ENCODE data around the gene MKRN2OS.

Gene MKRN2OS

GRCh38 chr3:12516873-12517272, 28.4 kb downstream of the MKRN2OS start:
- TF ChIP-seq CTCF (IDR thresholded peaks at IDR 0.05; ENCODE audit: insufficient read depth, low read depth, low read length, missing control alignments), result no peak
- DNase-seq (ENCODE audit: low read depth), result no peak
- H3K4me3 ChIP-seq (ENCODE audit: low read length), result no peak overlapping the region

GRCh38 chr3:12515631-12516030, 29.7 kb downstream of the MKRN2OS start:
- H3K4me3 ChIP-seq (ENCODE audit: low read length), result no peak overlapping the region
- no peak for DNase-seq (ENCODE audit: low read depth)
- TF ChIP-seq CTCF (IDR thresholded peaks at IDR 0.05; ENCODE audit: insufficient read depth, low read depth, low read length, missing control alignments), result no peak

- H3K4me3 ChIP-seq (ENCODE audit: low read length), result no peak overlapping the region
- DNase-seq (ENCODE audit: low read depth), result no peak
- TF ChIP-seq CTCF (IDR thresholded peaks at IDR 0.05; ENCODE audit: insufficient read depth, low read depth, low read length, missing control alignments), result no peak
These were observed 31.4 kb downstream of the MKRN2OS start for GRCh38 chr3:12513694-12514446.

- TF ChIP-seq CTCF (IDR thresholded peaks at IDR 0.05; ENCODE audit: insufficient read depth, low read depth, low read length, missing control alignments), result no peak
- no peak overlapping the region for H3K4me3 ChIP-seq (ENCODE audit: low read length)
- no peak for DNase-seq (ENCODE audit: low read depth)
These were observed 32.7 kb downstream of the MKRN2OS start for GRCh38 chr3:12512534-12513118.

- no peak for TF ChIP-seq CTCF (IDR thresholded peaks at IDR 0.05; ENCODE audit: insufficient read depth, low read depth, low read length, missing control alignments)
- no peak for DNase-seq (ENCODE audit: low read depth)
- H3K4me3 ChIP-seq (ENCODE audit: low read length), result no peak overlapping the region
These were observed 35.8 kb downstream of the MKRN2OS start for GRCh38 chr3:12509466-12509865.

- TF ChIP-seq CTCF (IDR thresholded peaks at IDR 0.05; ENCODE audit: insufficient read depth, low read depth, low read length, missing control alignments), result no peak
- H3K4me3 ChIP-seq (ENCODE audit: low read length), result no peak overlapping the region
- DNase-seq (ENCODE audit: low read depth), result peak; percentile 94
These were observed 37.0 kb downstream of the MKRN2OS start for GRCh38 chr3:12508291-12508700.
